HL-60/S4 treated with phorbol 12-myristate 13-acetate at 8.2 ng/mL for 4 days and 3 days (cell line): ENCODE data around the gene NPTN.
"Not testable (repeated sequence)": the region's sequence is repeated elsewhere in the genome, so short reads cannot be mapped to it uniquely, and the experiment has no call there.

Experiments
- in situ Hi-C: fragments of 300-500 bp; cut with MboI; formaldehyde crosslinking; loops from 2 replicates; pipeline ENCODE4 v1.15.0; 2022; ENCODE audit warnings: low sequenced_read_pairs

NPTN gene

DNA sequence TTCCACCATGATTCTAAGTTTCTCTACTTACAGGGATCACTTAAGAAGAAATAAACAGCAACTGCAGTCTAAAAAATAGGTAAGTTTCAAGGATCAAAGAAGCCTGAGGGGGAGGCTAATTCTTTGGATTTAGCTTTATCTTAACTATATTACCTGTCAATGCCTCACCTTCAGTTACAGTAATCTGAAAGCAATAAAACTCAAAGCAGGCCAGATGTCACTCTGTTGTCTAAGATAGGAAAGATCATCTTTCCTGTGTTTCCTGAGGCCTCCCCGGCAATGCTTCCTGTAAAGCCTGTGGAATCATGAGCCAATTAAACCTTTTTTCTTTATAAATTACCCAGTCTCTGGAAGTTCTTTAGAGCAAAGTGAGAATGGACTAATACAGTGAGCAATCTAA, 60.2 kb downstream of the NPTN start:
- in situ Hi-C loops = loop anchor here (25.0 kb wide), 1 partner anchor 139 kb away; no protein-coding TSS in a partner anchor

DNA sequence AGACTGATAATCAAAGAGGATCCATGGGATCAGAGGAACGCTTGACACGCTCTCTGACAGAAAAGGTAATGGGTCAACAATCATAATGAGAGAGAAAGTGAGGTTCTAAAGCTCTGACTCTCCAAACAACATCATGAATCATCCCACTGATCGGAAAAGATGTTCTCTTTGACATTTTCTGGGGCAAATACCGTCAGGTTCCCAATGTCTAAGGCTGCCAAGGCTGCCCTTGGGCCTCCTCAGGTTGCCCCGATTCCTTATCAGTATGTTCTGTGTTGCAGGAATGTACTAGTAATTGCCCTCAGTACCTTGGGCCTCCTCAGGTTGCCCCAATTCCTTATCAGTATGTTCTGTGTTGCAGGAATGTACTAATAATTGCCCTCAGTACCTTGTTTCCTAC, 60.9 kb downstream of the NPTN start:
- in situ Hi-C loops = loop anchor here (25.0 kb wide), 1 partner anchor 140 kb away; no protein-coding TSS in a partner anchor

DNA sequence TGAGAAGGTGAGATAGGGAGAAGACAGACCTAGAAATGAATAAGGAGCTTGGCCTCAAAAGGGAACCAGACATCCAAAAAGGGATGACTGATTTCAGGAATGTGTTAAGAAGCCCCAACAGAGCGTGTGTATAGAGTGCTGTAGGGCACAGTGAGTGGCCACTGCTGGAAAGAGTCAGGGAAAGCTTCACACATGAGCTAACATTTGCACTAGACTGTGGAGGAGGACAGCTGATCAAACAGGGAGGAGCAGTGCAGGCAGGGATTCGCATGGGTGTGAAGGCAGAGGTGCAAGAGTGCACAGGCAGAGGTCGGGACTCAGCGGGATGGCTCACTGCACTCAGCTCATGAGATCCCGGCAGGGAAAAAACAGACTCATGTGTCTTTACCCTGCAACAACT, 61.8 kb downstream of the NPTN start:
- in situ Hi-C loops = loop anchor here (25.0 kb wide), 1 partner anchor 141 kb away; no protein-coding TSS in a partner anchor

DNA sequence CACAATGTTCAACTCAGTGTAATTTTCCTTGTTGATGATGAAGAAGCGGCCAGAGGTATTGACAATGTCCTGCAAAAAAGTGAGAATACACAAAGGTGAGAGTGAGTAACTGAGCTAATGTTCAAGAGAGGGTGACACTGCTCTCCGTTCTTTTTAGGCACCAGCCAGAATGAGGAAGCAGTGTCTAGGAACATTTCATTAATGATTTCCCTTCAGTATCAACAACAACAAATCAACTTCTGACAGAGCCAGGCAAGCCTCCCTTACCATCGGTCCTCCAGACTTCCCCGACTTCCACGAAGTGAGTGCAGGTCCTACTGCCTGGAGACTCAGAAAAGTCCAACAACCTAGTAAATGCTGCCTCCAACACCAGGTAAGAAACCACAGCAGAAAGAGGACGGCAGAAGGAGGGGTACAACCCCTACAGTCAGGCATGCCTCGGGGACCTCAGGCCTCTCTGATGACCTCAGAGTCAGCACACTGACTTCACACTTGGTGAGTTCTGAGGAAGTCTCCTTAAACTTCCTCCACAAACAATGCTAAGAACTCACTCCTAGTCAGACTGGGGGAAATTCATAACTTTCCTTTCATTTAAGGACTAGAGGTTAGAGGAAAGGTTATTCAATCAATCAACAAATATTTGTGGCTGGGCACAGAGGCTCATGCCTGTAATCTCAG, 62.7 kb downstream of the NPTN start:
- in situ Hi-C loops = loop anchor here (25.0 kb wide), 1 partner anchor 142 kb away; no protein-coding TSS in a partner anchor

DNA sequence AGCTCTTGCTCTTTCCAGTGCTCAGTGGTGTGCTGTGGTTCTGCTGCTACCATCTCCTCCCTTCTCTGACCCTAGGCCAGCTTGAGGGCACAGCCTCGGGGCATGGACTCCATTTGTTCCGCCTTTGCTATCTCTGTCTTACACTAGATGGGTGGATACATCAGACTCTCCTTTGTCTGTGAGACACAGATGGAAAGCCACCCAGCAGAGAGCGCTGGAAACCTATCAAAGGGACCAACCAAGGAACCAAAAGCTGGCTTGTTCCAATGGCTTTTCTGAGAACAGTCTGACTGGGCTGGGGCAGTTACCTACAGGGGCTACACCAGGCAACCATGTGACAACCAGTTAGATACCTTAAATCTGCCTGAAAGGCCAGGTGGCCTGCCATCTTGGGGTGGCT, 63.8 kb downstream of the NPTN start:
- in situ Hi-C loops = loop anchor here (25.0 kb wide), 1 partner anchor 143 kb away; no protein-coding TSS in a partner anchor

DNA sequence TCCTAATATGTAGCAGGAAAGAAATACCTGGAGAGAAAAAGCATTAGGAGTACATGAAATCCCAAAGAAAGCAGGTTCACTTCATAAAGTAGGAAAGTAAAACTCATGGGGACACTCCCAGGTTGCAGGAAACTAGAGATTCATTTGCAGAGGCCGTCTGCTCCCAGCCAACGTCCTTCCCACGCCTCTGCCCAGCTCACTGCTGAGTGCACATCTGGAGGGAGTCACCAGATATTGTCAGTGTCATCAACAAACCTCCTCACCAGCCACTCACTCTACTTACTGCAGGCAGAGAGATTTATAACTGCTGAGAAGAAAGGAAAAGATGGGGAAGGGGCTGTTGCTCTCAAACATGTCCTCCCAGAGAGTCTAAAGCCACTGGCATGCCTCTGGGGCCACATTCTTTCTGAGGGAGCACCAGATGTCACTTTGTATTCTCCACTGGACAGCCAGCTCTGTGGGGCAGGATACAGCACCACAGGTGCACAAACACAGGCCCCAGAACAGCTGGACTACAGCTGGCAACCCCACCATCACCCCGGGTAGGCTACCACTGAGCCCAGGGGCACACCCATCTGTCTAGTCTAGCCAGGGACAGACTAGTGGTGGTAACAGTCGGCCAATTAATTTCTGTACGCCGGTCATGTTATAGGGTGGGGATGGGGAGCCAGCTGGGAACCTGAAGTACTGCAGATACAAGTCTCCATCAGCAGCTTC, 64.5 kb downstream of the NPTN start:
- in situ Hi-C loops = loop anchor here (25.0 kb wide), 1 partner anchor 144 kb away; no protein-coding TSS in a partner anchor

DNA sequence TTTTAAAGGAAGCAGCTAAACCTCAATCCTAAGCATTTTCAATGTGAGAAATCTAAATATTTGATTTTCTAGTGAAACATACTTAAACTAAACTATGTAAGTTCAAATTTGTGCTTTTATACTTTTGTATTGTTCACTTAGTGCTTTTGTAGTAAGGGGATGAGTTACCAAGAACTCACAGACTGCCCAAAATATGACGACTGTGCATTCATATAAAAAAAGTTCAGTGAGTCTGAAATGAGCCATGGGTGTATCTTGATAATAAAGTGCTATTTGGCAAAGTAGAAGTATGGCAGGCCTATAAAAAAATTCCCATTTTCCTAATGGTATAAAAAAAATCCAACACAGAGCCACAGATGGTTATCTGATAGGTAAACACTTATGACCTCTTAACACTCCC, 66.2 kb downstream of the NPTN start:
- in situ Hi-C loops = loop anchor here (25.0 kb wide), 1 partner anchor 145 kb away; no protein-coding TSS in a partner anchor

DNA sequence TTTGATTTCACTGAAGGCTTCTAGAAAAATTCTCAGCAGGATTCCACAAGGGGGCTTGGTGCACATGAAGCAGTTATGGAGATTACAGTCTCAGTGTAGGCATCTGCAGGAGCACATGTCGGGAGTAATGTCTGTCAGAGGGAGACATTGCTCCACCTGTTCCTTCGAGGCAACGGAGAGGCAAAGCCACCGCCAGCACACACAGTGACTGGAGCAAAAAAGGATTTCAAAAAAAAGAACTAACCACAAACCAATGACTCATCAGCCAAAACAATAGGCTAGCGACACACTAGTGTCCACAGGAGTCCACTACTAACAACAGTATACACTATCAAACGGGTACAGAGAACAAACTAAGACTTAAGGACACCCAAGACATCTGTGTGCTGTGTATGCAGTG, 68.9 kb downstream of the NPTN start:
- in situ Hi-C loops = loop anchor here (25.0 kb wide), 1 partner anchor 148 kb away; no protein-coding TSS in a partner anchor

DNA sequence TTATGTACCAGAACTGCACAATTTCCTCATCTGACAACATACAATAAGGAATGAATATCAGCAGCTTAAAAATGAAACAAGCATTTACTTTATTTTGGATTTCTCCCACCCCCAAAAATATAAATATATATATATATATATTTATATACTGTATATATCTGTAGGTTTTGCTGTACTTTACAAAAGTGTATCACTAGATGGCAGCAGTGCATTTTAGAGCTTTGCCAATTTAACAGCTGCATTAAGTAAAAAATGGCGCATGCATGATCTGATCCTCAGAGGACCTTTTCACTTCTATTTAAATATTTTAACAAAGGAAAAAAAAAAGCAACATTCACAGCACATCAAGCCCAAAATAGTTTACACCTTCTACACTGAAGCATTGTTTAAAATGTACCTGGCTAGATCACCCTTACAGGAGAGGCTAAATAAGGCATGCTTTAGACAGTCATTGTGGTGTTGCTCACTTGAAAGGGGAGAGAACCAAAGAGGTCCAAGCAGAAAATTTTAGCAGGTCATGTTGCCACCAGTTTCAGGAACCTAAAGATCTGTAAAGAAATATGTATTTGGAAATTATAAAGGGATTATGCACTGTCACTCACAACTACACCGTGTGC, 72.6 kb downstream of the NPTN start:
- in situ Hi-C loops = loop anchor here (25.0 kb wide), 1 partner anchor 152 kb away; no protein-coding TSS in a partner anchor

DNA sequence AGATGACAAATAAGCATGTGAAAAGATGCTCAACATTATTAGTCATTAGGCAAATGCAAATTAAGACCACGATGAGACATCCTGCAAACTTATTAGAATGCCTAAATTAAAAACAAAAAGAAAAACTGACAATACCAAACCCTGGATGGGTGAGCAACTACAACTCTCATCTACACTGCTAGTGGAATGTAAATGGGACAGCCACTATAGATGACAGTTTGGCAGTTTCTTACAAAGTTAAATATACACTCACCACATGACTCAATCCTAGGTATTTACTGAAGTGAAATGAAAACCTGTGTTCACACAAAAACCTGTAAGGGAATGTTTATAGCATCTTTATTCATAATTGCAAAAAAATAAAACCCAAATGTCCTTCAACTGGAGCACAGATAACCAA, 74.7 kb downstream of the NPTN start:
- in situ Hi-C loops = loop anchor here (25.0 kb wide), 1 partner anchor 154 kb away; no protein-coding TSS in a partner anchor

DNA sequence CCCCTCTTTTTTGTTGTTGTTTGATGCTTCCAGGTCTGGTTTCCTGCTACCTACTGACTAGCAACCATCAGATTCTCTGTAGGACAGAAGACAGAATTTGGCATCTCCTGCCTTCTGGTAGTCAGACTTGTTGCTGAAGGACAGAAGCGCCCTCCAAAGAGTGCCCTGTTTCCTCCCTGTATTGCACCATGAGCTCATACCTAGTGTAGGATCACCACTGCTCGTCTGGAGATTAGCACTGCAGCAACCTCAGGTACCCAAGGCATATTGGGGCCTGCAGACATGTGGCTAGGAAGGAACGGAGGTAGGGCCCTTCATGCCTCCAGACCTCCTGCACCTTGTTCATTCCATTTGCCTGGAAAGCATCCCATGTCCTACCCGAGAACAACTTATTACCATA, 78.1 kb downstream of the NPTN start:
- in situ Hi-C loops = loop anchor here (25.0 kb wide), 1 partner anchor 157 kb away; no protein-coding TSS in a partner anchor

DNA sequence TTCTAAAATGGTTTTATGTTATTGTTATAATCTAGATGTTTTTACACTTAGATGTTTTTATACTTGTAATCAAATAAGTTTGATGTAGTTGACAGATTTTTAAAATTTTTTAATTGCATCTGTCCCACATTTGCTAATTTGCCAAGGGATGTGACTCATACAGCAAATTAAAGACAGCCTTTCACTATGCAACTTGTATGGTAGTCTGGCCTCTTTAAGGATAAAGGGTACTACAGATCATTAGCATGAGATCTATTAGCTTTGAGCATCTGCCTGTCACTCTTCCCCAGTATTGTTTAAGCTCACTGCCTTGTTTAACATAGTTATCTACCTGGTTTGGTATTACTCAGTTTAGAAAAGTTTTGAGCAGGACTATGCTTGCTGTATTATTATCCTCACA, 83.0 kb downstream of the NPTN start:
- in situ Hi-C loops = loop anchor here (25.0 kb wide), 1 partner anchor 162 kb away; no protein-coding TSS in a partner anchor

DNA sequence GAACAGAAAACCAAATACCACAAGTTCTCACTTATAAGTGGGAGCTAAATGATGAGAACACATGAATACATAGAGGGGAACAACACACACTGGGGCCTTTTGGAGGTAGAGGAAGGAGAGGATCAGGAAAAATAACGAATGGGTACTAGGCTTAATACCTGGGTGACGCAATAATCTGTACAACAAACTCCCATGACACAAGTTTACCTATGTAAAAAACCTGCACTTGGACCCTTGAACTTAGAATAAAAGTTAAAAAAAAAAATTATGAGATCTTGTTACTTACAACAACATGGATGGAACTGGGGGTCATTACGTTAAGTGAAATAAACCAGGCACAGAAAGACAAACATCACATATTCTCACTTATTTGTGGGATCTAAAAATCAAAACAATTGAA, 84.3 kb downstream of the NPTN start:
- in situ Hi-C loops = not testable (repeated sequence)

DNA sequence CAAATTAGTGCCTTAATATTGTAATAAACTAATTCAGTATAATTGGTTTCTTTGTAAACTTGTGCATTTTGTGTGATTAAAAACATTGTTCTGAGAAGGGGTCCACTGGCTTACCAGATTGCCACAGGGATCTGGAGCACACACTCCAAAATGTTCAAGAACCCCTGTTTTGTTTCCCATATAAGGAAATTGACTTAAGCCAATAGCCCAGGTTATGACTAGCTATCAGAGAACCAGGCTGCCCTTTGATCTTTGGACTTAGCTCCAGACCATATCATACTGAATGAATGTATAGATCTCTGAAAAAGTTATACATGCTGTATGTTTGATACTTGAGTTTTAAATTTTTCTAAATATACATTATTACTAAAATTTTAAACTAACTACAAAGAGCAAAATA, 91.7 kb downstream of the NPTN start:
- in situ Hi-C loops = no loop called here

DNA sequence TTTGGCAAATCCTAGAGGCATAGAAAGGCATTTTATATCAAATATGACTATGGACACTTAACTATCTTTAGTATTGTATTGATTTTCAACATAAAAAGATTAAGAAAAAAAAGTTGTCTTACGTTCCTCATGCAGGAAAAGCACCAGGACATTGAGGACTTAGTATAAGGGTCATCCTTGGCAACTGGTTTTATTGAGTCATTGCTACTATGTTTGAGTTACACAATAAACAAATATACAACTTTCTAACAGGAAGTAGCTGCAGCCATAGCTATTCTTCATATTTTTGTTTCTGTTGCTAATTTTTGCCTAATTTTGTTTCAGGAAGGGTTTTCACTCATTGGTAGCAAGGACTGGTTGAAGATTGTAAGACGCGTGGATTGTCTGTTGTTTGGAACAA, 93.0 kb downstream of the NPTN start:
- in situ Hi-C loops = no loop called here

DNA sequence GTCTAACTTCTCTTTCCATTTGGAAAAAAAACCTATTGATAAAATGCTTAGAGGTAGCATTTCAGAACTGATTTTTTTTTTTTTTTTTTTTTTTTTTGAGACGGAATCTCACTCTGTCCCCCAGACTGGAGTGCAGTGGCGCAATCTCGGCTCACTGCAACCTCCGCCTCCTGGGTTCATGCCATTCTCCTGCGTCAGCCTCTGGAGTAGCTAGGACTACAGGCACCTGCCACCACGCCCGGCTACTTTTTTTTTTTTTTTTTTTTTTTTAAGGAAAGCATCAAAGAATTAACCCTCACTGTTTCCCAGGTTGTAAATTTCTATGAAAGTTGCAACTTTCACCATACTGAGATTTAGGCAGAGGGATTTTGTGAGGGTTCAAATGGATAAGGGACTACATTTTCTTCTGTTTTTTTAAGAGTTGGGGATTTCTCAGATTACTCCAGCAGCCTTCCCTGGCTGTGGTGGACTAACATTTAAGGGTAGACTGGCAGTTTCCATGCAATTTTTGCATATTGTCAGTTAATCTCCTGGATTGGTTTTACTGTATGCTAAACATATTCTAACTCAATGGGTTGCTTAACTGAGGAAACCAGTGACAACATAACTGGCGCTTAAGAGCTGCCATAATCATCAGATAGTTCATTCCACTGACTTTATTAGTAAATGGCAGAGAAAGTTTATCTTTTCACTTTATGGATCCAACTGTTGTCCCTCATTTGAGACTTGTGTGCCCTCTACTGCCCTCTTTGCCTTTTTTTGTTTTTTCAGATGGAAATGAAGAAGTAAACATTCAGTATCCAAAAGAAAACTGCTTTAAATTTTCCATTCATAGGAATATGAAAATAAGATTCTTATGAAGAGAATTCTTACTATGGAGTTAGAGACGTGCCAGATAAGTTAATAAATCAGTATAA, 93.7 kb downstream of the NPTN start:
- in situ Hi-C loops = no loop called here

DNA sequence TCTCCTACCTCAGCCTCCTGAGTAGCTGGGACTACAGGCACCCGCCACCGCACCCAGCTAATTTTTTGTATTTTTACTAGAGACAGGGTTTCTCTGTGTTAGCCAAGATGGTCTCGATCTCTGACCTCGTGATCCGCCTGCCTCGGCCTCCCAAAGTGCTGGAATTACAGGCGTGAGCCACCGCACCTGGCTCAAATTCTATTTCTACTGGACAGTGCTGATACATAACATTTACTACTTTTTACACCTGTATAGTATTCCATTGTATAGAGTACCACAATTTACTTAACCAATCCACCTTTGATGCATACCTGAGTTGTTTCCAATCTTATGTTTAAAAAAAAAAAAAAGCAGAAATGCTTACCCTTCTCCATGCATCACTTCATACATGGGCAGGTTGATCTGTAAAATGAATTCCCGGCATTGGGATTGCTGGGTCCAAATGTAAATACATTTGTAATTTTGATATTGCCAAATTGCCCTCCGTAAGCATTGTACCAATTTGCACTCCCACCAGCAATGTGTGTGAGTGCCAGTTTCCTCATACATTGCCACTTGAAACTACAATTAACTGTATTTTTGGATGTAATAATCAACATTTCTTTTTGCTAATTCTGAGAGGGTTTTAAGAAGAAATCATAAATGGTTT, 94.5 kb downstream of the NPTN start:
- in situ Hi-C loops = no loop called here

DNA sequence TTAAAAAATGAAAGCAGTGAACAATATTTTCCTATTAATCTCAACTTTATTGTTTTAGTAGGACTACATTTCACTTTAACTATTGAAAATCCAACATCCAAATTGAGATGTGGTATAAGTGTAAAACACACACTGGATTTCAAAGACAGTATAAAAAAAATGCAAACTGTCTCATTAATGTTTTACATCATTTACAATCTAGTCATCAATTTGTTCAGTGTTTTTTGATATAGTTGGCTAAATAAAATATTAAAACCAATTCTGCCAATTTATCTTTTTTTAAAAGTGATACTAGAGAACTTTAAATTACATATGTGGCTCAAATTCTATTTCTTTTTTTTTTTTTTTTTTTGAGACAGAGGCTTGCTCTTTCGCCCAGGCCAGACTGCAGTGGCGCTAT, 95.1 kb downstream of the NPTN start:
- in situ Hi-C loops = no loop called here

DNA sequence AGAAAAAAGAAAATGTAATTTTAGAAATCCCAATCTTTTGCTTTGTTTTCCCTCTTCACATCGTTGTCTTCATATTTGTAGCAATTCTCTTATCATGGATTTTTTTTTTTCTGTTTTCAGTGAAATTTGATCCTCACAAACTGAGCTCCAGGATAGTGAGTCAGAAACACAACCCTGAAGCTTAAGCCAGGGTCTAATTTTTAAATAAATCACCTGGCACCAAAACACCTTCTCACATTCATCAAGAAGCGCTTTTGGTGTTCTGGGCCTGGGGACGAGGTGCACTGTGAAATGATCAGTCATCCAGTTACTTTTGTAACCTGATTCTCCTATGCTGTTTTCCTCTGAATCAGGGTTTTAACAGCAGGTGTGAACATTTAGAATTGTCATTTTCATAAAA, 102.5 kb downstream of the NPTN start:
- in situ Hi-C loops = no loop called here

DNA sequence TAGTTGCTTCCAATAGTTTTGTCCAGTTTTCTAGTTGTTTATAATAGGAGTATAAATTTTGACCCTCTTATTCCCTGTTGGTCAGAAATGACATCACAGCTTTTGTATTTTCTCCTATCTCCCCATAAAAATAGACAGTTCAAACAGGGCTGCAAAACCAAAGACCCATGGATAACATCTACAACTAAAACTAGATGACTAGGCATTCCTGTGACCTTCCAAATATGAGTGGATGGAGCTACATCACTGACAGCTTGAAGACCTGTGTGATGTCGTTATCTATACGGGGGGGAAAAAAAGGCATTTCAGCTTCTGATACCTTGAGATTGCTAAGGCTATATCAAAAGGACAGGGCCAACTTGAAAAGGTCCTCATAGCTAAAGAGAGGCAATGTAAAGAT, 105.6 kb downstream of the NPTN start:
- in situ Hi-C loops = no loop called here
